GM21786 (cell line): ENCODE results near the gene IRS2.

ENCODE experiments used
- ATAC-seq: cut with Tn5 transposase; IDR thresholded peaks from one replicate; pipeline ENCODE4 v1.9.1; 2021; ENCODE audit not compliant: unreplicated experiment

IRS2 gene

GRCh38 chr13:109712124-109712722, 74.2 kb downstream of the IRS2 start:
- ATAC-seq = no peak

GRCh38 chr13:109707742-109708617, 78.4 kb downstream of the IRS2 start:
- no peak for ATAC-seq

GRCh38 chr13:109707044-109707741, 79.2 kb downstream of the IRS2 start:
- ATAC-seq = no peak

- no peak for ATAC-seq
Measured at GRCh38 chr13:109706015-109706715, 80.2 kb downstream of the IRS2 start.

- no peak for ATAC-seq
Measured at GRCh38 chr13:109704771-109705635, 81.4 kb downstream of the IRS2 start.

- no peak for ATAC-seq
Measured at GRCh38 chr13:109703250-109703649, 83.1 kb downstream of the IRS2 start.
